SK-N-DZ (cell line): ENCODE results near the gene BMP8A.
"Not testable (repeated sequence)": the region's sequence is repeated elsewhere in the genome, so short reads cannot be mapped to it uniquely, and the experiment has no call there.

ENCODE experiments used
- DNase-seq: peaks from one replicate; pipeline ENCODE4 v3.0.0-alpha.2; 2015; ENCODE audit warnings: low spot score

The BMP8A gene

DNA sequence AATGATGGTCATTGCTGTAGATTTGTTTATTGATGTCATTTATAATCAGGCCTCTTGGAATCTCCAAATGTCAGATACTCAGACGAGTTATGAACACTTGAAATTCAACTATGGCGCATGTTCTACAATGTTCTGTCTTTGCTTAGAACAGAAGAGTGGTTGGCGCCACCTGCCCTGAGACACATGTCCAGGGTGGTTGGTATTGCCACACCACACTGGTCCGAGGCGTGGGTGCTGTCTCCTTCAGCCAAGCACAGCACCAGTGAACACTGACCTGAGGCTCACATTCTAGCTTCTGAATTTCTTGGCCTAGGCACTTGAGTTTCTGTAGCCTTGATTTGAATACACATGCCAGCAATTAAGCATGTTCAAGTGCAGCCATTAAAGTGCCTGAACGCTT, 10.1 kb upstream of the BMP8A start:
- DNase-seq = no peak

DNA sequence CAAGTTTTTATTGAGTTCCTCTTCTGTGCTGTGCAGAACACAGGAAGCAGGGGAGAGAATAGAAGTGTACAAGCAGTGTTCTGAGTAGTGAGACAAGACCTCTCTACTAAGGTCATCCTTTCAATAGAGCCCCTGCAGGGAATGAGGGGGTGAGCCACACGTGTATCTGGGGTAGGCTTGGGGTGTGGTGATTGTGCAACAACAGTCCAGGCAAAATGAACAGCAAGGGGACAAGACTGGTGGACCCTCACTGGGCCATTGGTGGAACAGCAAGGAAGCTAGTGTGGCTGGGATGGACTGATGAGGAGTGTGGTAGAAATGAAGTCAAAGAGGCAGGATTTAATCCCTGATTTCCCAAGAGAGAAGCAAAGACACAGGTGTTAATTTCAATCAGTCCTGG, 8.2 kb upstream of the BMP8A start:
- no peak for DNase-seq

DNA sequence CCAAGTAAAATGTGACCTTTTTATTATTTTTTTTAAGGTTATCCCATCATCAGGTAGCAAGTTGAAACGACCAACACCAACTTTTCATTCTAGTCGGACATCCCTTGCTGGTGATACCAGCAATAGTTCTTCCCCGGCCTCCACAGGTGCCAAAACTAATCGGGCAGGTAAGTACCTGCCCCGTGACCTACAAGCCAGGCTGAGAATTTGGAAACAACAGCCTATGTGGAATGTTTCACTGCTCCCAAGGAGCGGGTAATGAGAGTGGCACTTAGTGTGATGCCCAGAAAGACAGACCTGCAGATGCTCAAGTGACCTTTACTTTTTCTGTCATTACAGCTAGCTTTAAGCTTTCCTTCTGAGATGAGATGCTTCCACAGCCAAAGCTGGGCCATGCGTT, 6.9 kb upstream of the BMP8A start:
- no peak for DNase-seq

DNA sequence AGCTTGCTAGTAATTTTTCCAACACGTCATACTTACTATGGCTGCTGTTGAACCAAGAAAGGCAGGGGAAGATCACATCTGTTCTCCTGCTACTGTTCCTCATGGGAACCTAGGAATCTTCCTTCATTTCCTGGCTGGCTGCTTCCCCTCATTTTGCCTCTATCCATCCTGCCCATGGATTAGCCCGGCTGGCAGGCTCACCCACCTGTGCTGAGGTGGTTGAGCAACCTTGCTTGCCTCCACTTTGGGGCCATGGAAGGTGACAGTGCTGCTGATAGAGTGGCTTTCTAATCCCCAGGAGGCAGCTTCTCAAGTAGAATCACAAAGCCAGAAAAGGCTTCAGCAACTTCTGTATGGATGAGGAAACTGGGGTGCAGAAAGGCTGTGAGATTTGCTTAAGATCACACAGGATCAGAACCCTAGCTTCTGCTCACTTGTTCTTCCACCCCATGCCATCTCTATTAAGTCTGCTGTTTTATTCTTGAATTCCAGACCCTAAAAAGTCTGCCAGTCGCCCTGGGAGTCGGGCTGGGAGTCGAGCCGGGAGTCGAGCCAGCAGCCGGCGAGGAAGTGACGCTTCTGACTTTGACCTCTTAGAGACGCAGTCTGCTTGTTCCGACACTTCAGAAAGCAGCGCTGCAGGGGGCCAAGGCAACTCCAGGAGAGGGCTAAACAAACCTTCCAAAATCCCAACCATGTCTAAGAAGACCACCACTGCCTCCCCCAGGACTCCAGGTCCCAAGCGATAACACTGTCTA, 6.2 kb upstream of the BMP8A start:
- DNase-seq = no peak

DNA sequence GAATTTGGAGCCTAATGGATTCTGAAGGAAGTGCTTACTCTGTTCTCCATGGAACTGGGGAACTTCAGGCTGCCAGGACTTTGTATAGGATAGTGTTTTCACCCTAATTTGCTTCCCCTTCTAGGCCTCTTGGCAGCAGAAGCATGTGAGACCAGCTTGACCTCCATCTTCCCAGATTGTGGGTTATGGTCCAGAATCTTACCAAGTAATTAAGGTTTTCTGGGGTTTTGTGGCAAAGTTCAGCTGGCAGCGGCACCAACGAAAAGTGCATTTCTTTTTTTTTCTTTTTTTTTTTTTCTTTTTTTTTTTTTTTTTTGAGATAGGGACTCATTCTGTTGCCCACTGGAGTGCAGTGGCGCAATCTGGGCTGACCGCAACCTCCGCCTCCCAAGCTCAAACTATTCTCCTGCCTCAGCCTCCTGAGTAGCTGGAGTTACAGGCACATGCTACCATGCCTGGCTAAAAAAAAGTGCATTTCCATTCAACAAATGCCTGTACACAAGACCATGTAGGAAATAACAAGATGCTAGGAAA, 3.4 kb upstream of the BMP8A start:
- DNase-seq = no peak

DNA sequence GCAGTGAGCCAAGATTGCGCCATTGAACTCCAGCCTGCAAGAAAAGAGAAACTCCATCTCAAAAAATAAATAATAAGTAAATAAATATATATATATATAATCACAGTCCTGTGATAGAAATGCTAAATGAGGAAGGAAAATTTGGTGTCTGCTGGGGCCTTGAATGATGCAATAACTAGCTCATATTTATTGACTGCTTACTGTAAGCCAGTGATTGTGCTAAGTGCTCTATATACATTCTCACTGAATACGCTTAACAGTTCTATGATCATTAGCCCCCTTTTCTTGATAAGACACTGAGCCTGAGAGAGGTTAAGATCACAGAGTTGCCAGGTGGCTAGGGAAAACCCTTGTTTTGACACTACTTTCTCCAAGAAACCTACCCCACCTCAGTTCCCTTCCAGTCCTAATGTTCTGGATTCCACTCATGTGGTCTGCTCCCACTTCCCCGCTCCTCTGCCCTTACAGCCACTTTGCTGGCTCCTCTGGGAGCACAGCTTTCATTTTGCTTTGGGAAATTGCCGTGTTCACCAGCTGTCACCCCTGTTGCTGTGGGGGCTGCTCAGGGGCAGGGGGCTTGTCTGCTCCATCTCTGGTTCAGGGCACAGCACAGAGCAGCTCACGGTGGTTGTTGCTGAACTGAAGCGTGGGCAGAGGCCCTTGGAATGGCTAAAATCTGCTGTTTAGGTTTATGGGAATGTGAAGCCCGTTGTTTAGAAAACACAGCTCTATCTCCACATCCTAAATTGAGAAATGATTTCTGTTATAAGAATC, 2.5 kb upstream of the BMP8A start:
- DNase-seq = no peak

DNA sequence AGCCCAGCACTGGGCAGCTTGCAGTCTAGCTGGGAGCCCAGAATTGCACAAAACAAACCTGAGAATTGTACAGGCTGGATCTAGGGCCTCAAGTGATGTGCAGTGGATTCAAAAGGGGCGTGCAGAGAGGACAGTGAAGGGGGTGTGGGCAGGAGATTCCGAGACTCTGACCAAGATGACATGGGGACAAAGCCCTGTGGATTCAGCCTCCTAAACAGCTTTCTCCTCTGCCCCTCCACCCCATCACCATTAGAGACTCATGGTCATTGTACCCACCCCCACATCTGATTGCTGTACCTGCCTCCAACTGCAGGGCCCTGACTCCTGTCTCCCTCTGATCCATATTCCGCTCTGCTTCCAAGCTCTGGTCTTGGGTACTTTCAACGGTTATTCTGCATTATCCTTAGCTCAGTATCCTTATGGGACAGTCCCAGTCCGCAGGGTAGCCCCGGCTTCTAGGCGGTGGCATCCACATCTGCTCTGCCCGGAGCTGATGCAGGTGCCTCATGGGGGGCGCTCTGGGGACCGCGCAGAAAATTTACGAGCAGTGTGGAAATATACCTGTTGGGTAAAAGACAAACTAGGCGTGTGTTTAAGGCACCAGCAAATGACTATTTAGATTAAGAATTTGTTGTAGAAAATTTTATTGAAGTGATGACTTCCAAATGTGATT, 1.7 kb upstream of the BMP8A start:
- DNase-seq = no peak

DNA sequence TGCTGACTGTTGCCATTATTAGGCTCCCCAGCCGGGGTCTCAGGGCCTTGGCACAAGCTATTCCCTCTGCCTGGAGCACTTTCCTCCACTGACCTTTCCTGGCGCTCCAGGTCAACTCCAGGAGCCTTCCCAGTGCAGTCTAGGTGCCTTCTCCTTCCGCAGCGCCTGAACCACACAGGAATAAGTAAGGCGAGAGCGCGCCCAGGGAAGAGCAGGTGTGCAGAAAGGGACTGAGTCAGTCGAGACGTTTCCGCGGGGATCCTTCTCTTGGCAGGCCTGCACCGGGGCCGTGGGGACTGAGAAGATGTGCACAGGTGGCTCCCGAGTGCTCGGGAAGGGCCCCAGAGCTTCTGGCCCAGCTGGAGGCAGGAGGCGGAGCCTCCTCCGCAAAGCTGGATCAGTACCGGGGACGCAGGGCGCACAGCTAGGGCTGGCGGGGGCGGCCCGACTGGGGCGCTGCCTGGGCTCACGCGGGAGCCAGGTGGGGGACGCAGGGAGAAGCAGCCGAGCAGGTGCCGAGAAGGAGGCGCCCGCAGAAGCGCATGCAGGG, 765 bp upstream of the BMP8A start:
- DNase-seq = no peak

DNA sequence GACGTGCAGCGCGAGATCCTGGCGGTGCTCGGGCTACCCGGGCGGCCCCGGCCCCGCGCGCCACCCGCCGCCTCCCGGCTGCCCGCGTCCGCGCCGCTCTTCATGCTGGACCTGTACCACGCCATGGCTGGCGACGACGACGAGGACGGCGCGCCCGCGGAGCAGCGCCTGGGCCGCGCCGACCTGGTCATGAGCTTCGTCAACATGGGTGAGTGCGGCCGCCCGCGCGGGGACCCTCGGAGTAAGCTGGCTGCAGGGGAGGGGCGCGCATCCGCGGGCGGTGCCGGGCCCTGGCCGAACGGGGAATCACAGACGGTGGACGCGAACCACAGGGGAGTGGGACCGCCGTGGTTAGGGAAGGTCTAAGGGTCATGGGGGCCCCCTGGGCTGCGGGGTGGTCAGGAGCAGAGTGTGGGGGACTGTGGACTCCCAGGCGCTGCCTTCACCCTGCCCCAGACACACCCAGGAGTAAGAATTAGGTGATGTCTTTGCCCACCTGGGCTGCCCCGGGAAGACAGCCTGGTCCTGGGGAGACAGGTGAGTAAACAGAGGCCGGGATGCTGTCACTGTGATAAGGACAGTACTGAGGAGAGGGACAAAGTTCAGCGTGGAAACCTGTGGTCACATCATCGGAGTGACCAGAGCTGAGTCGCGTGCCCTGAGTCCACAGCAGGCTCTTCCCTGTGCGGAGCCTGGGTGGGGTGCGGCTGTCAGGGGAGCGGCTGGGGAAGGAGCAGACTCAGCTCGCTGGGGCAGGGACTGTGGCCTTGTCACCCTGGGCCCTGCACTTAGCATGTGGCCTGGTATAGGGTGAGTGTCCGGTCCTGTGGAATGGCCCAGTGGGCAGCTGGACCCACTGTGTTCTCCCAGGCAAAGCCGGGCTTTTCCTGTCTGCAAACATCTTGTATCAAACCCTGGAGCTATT, 944 bp downstream of the BMP8A start:
- DNase-seq = not testable (repeated sequence)

DNA sequence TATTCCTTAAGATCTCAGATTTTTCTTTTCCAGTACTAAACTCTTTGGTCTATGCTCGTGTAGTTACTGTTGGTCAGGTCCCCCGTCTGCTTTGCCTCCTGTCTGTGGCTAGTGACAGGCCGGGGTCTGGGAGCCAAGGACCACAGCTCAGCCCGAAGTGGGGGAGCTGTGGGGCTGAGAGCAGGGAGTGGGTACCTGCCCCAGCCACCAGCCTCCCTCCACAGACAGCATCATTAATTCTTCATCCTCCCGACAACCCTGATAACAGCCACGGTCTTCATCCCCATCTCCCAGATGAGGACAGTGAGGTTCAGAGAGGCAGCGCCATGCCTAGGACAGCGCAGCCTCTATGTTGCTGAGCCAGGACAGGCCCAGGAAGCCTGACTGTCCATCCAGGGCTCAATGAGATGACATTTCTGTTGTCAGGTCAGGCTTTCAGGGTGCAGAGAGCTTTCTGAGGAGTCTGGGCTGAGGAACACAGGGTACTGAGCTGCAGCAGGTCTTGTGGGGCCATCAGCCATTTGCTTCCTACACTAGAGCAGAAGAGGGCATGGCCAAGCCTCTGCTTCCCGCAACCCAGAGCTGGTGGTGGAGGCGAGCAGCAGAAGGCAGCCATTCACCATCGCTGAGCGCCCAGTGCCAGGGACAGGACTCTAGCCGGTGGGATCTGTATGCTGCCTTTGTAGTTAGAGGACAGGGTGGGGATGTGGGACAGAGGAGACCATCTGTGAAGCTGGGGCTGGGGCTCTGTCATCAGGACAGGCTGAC, 1.8 kb downstream of the BMP8A start:
- not testable (repeated sequence) for DNase-seq

DNA sequence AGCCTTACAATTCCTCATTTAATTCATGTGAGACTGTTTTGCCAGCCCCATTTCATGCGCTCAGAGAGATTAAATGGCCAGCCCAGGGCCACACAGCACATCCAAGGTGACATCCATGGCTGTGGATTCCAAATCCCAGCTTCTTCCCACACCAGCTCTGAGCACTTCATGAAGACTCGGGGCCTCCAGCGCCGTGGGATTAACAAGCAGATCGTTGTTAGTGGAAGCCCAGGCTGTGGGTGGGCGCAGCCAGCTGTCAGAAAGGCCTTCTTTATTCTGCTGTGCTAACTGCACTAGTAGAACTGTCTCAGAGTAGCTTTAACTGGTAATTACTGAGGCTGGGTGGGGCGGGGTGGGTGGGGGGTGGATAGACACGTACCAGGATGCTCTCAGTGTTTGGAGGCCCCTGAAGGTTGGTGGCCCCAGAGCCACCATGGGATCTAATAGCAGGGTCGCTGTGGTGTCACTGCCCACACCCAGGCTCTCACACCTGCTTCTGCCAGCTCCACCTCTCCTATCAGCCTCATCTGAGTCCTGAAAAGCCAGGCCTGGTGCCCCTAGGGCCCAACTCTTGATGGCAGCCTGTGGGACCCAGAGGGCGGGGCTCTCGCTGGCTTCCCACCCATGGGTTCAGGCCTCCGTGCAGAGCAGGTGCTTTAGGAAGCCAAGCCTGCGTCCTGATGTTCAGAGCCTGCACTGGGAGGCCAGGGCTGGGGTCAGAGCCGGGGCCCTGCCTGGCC, 3.4 kb downstream of the BMP8A start:
- no peak for DNase-seq

DNA sequence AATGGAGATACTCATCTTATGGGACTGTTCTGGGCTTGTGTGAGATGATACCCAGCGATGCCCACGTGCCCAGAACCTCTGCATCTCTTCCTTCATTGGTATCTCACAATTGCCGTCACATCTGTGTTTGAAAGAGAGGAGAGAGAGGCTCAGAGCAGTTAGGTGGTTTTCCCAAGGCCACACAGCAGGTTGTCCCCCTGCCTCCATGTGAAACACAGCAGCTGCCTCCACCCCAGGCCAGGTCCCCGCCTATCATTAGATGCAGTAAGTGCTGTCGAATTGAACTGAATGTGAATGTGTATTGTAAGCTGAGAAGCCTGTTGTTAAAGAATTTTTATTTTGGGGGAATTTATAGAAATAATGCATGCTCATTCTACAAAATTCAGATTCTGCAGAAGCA, 5.1 kb downstream of the BMP8A start:
- not testable (repeated sequence) for DNase-seq

DNA sequence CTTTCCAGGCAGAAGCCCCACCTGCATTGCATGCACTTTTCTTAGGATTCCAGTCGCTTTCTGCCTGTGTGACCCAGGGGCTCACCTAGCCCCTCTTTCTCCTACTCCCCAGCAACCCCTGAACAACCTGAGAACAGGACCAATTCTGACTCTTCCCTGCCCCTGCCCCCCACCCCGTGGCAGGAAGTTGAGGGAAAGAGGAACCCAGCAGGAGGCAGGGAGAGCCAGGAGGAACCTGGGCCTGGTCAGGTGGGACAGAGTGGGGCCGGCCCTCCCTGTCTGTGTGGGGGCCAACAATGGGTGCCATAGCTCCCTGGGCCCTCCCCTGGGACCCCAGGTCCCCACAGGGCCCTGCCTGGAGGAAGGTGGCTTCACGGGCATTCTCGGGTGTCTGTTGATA, 6.1 kb downstream of the BMP8A start:
- no peak for DNase-seq

DNA sequence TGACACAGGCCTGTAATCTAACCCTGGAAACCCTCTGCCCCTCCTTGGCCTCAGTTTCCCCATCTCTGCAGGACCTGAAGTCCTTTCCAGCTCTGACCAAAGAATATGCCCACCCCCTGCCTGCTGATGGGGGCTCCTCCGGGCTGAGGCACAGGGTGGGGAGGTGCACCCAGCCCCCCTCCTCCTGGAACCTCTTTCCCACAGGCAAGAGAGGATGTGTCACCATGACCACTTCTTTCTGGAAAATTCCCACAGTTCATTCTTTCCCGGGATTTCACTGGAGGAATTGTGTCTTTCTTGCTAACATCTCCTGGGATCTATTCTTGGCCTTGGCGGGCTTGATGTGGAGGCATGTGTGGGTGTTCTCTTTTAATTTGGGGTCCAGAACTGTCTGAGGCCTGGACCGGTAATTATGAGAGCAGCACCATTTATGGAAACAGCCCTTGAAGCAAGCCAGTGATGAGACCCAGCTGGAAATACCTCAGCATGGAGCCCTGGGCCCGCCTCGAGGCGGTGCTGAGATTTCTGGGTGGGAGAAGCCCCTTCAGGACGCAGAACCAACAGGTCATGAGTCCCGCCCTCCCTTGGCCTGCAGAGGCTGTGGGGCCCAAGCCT, 6.8 kb downstream of the BMP8A start:
- DNase-seq = not testable (repeated sequence)

DNA sequence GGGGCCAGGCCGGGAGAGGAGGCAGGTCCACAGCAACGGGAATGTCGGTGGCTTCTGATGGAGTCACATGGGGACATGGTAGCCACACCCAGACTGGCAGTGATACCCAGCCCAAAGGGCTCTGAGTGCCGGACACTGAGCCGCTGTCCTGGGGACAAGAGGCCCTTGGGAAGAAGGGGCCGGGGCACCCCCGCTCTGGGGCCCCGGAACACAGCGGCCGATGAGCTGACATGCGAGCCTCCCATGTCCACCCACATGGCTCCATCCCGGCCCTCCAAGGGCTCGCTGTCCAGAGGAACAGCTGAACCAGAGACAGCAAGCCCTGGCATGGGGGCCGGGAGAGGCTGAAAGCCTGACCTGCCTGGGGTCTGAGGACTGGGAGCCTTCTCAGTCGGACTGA, 7.4 kb downstream of the BMP8A start:
- not testable (repeated sequence) for DNase-seq

DNA sequence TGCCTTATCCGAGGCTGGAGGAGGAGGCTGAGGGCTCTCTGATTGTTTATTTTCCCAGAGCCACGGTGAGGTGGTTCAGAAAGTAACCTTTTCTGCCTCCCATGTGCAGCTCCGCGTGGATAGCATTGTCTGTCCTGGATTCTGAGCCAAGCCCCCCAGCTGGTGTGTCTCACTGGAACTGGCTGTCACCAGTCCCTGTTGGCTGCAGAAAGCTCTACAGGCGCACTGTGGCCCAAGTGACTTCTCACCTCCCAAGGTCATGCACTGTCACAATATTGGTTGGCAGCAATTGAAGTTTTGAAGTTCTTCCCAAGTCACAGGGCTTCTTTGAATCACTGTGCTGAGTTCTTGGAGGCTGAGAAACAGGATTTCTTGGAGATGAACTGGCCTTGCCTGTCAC, 8.2 kb downstream of the BMP8A start:
- DNase-seq = no peak

DNA sequence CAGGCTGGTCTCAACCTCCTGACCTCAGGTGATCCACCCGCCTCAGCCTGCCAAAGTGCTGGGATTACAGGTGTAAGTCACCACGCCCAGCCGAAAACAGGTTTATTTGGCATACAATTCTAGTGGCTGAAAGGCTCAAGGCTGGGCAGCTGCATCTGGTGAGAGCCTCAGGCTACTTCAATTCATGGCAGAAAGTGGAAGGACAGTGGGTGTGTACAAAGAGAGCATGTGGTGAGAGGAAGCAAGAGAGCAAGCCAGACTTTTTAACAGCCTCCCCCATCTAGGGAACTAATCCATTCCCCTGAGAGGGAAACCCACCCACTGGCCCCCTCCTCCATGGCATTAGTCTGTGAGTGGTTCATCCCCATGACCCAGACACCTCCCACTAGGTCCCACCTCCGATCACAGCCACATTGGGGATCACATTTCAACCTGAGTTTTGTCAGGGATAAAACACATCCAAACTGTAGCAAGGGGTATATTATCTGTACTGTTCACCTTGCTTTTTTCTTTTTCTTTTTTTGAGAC, 9.5 kb downstream of the BMP8A start:
- no peak for DNase-seq

DNA sequence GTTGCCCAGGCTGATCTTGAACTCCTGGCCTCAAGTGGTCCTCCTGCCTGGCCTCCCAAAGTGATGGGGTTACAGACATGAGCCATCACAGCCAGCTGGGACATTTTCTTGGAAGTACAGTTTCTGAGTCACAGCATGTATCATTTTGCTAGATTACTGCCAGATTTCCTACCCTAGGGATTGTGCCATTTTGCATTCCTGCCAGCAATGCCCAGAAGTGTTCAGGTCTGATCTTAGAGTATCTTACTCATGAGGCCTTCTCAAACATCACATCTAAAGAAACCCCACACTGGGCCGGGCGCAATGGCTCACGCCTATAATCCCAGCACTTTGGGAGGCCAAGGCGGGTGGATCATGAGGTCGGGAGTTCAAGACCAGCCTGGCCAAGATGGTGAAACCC, 10.2 kb downstream of the BMP8A start:
- no peak for DNase-seq

DNA sequence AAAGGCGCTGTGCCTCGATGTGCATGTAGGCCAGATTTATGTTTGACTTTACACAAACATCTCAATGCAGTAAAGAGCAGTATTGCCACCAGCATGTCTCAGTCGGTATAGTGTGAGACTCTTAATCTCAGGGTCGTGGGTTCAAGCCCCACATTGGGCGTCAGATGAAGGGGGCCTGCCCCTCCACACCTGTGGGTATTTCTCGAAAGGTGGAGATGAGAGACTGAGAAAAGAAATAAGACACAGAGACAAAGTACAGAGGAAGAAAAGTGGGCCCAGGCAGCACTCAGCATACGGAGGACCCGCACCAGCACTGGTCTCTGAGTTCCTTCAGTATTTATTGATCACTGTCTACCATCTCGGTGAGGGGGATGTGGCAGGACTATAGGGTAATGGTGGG, 13.0 kb downstream of the BMP8A start:
- not testable (repeated sequence) for DNase-seq
